ENCODE measurements around the gene SHTN1. TPM values are rescaled to one million over a fixed set of nuclear protein-coding genes. Genes with fewer than 3 reads are reported as not detected.

SHTN1 gene
- total and polyA plus RNA-seq, 2 of the 4 experiments (the other 2 are of a cell fraction), result 0.54 to 2.3 TPM

- Histone ChIP-seq H3K27ac (ENCODE audit: insufficient read depth, low read length) (no peak overlapping the region), H4K5ac (ENCODE audit: low read depth, low read length) (no peak overlapping the region), H2BK15ac (ENCODE audit: low read depth, low read length) (no peak overlapping the region), H3K9ac (ENCODE audit: low read depth, low read length) (no peak overlapping the region), H2BK20ac (ENCODE audit: low read depth, low read length) (no peak overlapping the region), H3K56ac (ENCODE audit: extremely low read depth, insufficient read depth, low read length) (no peak overlapping the region), H2AK9ac (replicated peaks; ENCODE audit: low read depth, low read length, poor library complexity) (no peak overlapping the region), H4K20me1 (ENCODE audit: insufficient read depth, low read length) (no peaks in the 10 kb centered on the region), H3K36me3 (ENCODE audit: control insufficient read depth, insufficient read depth, low read length) (no peaks in the 10 kb centered on the region), H3K79me1 (ENCODE audit: low read depth in 1 of 2, low read length in 2 of 2) (no peaks in the 10 kb centered on the region), H3K9me1 (ENCODE audit: insufficient read depth, low read length) (no peaks in the 10 kb centered on the region), H3K23ac (ENCODE audit: low read depth, low read length) (no peak overlapping the region), H4K91ac (ENCODE audit: insufficient read depth, low read depth, low read length) (no peak overlapping the region), H3K4ac (ENCODE audit: low read depth, low read length) (no peak overlapping the region), H2BK5ac (ENCODE audit: low read depth, low read length, poor library complexity, severe bottlenecking) (no peak overlapping the region), H2BK120ac (ENCODE audit: low read depth, low read length) (no peak overlapping the region), H3K27me3 (ENCODE audit: control insufficient read depth, insufficient read depth, low read length) (no peaks in the 10 kb centered on the region), H3K4me3 (ENCODE audit: insufficient read depth, low read depth, low read length) (no peak overlapping the region), H3K4me2 (ENCODE audit: low read depth, low read length) (no peak overlapping the region), H4K8ac (ENCODE audit: low read depth in 2 of 2, low read length in 2 of 2) (no peak overlapping the region), H2AFZ (replicated peaks; ENCODE audit: low read length, poor library complexity) (no peak overlapping the region), H3K9me3 (ENCODE audit: control insufficient read depth, insufficient read depth, low read length) (no peaks in the 10 kb centered on the region), H3K18ac (ENCODE audit: low read depth, low read length) (no peak overlapping the region), H3K4me1 (ENCODE audit: control insufficient read depth, insufficient read depth, low read length) (no peaks in the 10 kb centered on the region), H3K14ac (replicated peaks; ENCODE audit: low read depth, low read length) (no peak overlapping the region), H2AK5ac (ENCODE audit: low read depth, low read length) (no peak overlapping the region)
- WGBS, 2 experiments (ENCODE audit: extremely low coverage in 2 of 2, insufficient read length in 1 of 2), result 100% methylated on average over 2 of the region's 3 CpGs; no CpG with 5 or more reads in 1 of the 2 experiments
- no TSS peak for BruUV-seq (replicated peaks)
- no peak for TF ChIP-seq CEBPB (IDR thresholded peaks at IDR 0.05; ENCODE audit: low read depth, low read length)
- no peak for TF ChIP-seq SMC3 (IDR thresholded peaks at IDR 0.05; ENCODE audit: low read depth, low read length)
- no peak for TF ChIP-seq NFE2L2 (IDR thresholded peaks at IDR 0.05; ENCODE audit: low read depth, low read length)
- no peak for TF ChIP-seq MAZ (IDR thresholded peaks at IDR 0.05; ENCODE audit: borderline replicate concordance, low read depth, low read length)
- no peak for TF ChIP-seq CHD1 (IDR thresholded peaks at IDR 0.05; ENCODE audit: low read depth, low read length)
- TF ChIP-seq USF2 (IDR thresholded peaks at IDR 0.05; ENCODE audit: low read depth, low read length), result no peak
- TF ChIP-seq BHLHE40 (IDR thresholded peaks at IDR 0.05; ENCODE audit: low read depth, low read length), result no peak
- TF ChIP-seq MAFK (IDR thresholded peaks at IDR 0.05; ENCODE audit: low read depth, low read length), result no peak
- no peak for TF ChIP-seq MXI1 (IDR thresholded peaks at IDR 0.05; ENCODE audit: borderline replicate concordance, low read depth, low read length)
- TF ChIP-seq ELK1 (IDR thresholded peaks at IDR 0.05; ENCODE audit: borderline replicate concordance, low read depth, low read length), result no peak
- TF ChIP-seq FOS (IDR thresholded peaks at IDR 0.05; ENCODE audit: low read depth, low read length), result no peak
- no peak for TF ChIP-seq POLR2A (IDR thresholded peaks at IDR 0.05; ENCODE audit: low read depth, low read length)
- no peak for TF ChIP-seq RAD21 (IDR thresholded peaks at IDR 0.05; ENCODE audit: low read length)
- in situ Hi-C loops (cut with MboI; ENCODE audit: low sequenced_read_pairs) (no loop called here), dilution Hi-C loops (cut with HindIII; ENCODE audit: low sequenced_read_pairs, unreplicated experiment) (no loop called here), intact Hi-C loops (cut with micrococcal nuclease) (no loop called here)
- ATAC-seq (ENCODE audit: low read depth), result no peak
- POLR2A ChIA-PET (ENCODE audit: unreplicated experiment), result no interaction called here
- DNase-seq, result no peak
- CTCF ChIA-PET, result no interaction called here
These were observed 99.2 kb downstream of the SHTN1 start for GRCh38 chr10:116905845-116906210.
